Measurements from ENCODE around the gene GPD1L. TPM values are rescaled to one million over a fixed set of nuclear protein-coding genes. Genes with fewer than 3 reads are reported as not detected.

Gene GPD1L
- total RNA-seq, 3 donors from 2014 or later = 56.3 to 66.6 (median 58.3) TPM

- intact Hi-C loops (cut with DNase I; ENCODE audit: low total_unique reads) = no loop called here
- Histone ChIP-seq H3K27me3 (no peaks in the 10 kb centered on the region), H3K4me3 (no peak overlapping the region), H3K9me3 (no peaks in the 10 kb centered on the region), H3K36me3 (no peaks in the 10 kb centered on the region), H3K4me1 (no peaks in the 10 kb centered on the region), H3K27ac (no peak overlapping the region)
- DNase-seq (ENCODE audit: low spot score in 2 of 2) = no peak
- TF ChIP-seq POLR2A (IDR thresholded peaks at IDR 0.05) = no peak
Observed at GRCh38 chr3:32084870-32085269, 21.6 kb upstream of the GPD1L start.

DNA sequence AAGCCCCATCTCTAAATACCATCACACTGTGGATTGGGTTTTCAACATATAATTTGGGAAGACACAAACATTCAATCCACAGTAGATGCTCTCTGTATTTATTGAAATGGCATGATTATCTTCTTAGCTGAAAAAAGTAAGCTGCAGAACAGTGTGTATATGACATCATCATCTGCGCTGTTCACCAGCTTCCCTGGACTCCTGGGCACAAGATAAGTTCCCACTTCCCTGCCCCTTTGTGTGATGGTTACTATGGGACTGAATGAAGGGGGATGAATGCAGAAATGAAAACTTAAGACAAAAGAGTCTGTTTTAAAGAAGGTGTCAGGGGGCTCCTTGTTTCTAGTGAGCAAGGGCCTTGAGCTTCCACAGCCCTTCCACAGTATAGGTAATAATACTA is 20.0 kb upstream of the GPD1L start:
- Histone ChIP-seq H3K36me3 (no peaks in the 10 kb centered on the region), H3K9me3 (no peaks in the 10 kb centered on the region), H3K27ac (no peak overlapping the region), H3K4me3 (no peak overlapping the region), H3K27me3 (no peaks in the 10 kb centered on the region), H3K4me1 (no peaks in the 10 kb centered on the region)
- TF ChIP-seq CTCF (IDR thresholded peaks at IDR 0.05) (no peak), POLR2AphosphoS5 (IDR thresholded peaks at IDR 0.05) (no peak), POLR2A (IDR thresholded peaks at IDR 0.05) (no peak)
- intact Hi-C loops (cut with DNase I; ENCODE audit: low total_unique reads) = no loop called here
- no peak for DNase-seq (ENCODE audit: low spot score in 2 of 2)

DNA sequence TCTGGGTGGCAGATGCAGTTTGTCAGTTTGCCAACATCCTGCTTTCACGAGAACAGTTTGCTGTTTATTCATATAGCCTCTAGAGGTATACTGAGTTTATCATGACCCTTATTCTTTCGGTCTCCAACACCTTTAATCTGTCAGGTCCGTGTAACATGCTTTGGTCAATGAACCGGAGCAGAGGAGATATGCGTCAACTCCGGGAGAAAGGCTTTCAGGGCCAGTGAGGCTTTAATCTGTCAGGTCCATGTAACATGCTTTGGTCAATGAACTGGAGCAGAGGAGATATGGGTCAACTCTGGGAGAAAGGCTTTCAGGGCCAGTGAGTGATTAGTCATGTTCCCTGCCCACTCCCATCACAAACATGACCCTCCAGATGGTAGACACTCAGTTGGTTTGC is 16.9 kb upstream of the GPD1L start:
- Histone ChIP-seq H3K27me3 (no peaks in the 10 kb centered on the region), H3K4me3 (no peak overlapping the region), H3K9me3 (no peaks in the 10 kb centered on the region), H3K36me3 (no peaks in the 10 kb centered on the region), H3K4me1 (no peaks in the 10 kb centered on the region), H3K27ac (no peak overlapping the region)
- no peak for DNase-seq (ENCODE audit: low spot score in 2 of 2)
- intact Hi-C loops (cut with DNase I; ENCODE audit: low total_unique reads) = no loop called here
- no peak for TF ChIP-seq CTCF (IDR thresholded peaks at IDR 0.05)
- TF ChIP-seq POLR2A (IDR thresholded peaks at IDR 0.05) = no peak
- TF ChIP-seq POLR2AphosphoS5 (IDR thresholded peaks at IDR 0.05) = no peak

- Histone ChIP-seq H3K36me3 (no peaks in the 10 kb centered on the region), H3K9me3 (no peaks in the 10 kb centered on the region), H3K27me3 (no peaks in the 10 kb centered on the region), H3K4me3 (no peak overlapping the region), H3K27ac (no peak overlapping the region), H3K4me1 (no peaks in the 10 kb centered on the region)
- TF ChIP-seq POLR2A (IDR thresholded peaks at IDR 0.05) (no peak), CTCF (IDR thresholded peaks at IDR 0.05) (no peak), POLR2AphosphoS5 (IDR thresholded peaks at IDR 0.05) (no peak)
- intact Hi-C loops (cut with DNase I; ENCODE audit: low total_unique reads) = loop anchor here (5.0 kb wide), 1 partner anchor 936 kb away; no protein-coding TSS in a partner anchor
- DNase-seq (ENCODE audit: low spot score in 2 of 2) = no peak
Observed at GRCh38 chr3:32093204-32093603, 13.2 kb upstream of the GPD1L start.

DNA sequence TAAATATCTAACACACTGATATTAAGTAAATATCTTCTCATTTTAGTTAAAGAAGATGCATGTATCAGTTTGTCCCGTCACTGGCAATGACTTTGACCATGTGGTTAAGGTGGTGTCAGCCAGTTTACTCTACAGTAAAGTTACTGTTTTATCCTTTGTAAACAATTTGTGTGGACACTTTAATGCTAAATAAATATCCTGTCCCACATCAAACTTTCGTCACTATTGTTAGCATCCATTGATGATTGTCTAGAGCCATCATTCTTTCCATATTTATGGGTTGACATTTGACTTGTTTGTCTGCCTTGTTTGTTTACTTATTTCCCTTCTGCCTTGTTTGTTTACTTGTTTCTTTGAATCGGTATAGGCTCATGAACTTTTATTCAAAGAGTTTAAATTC is 11.0 kb upstream of the GPD1L start:
- Histone ChIP-seq H3K9me3 (no peaks in the 10 kb centered on the region), H3K4me1 (no peaks in the 10 kb centered on the region), H3K27me3 (no peaks in the 10 kb centered on the region), H3K27ac (no peak overlapping the region), H3K36me3 (no peaks in the 10 kb centered on the region), H3K4me3 (no peak overlapping the region)
- intact Hi-C loops (cut with DNase I; ENCODE audit: low total_unique reads) = no loop called here
- TF ChIP-seq POLR2AphosphoS5 (IDR thresholded peaks at IDR 0.05) (no peak), POLR2A (IDR thresholded peaks at IDR 0.05) (no peak)
- no peak for DNase-seq (ENCODE audit: low spot score in 2 of 2)

DNA sequence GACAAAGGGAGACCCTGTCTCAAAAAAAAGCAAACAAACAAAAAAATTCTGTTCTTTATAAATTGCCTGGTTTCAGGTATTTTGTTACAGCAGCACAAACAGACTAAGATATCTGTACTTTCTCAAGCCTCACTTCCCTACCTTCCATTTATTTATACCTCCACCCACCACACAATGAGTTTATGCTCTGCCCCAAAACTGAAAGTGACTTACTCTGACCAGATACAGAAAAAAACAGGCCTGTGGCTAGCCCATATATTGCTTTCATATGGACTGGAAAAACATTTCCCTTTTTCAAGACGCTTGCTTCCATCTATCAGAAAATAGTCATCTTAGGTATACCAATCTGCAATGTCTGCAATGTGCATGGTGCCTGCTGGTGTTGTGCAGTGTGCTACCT is 8.7 kb upstream of the GPD1L start:
- H3K4me1 ChIP-seq = no peaks in the 10 kb centered on the region
- TF ChIP-seq POLR2A (IDR thresholded peaks at IDR 0.05) (no peak), CTCF (IDR thresholded peaks at IDR 0.05) (no peak), POLR2AphosphoS5 (IDR thresholded peaks at IDR 0.05) (no peak)
- H3K27me3 ChIP-seq = no peaks in the 10 kb centered on the region
- DNase-seq (ENCODE audit: low spot score in 2 of 2) = no peak
- no peak overlapping the region for H3K27ac ChIP-seq
- peaks cover 9 to 18% of the 10 kb centered on the region in 2 donors for H3K9me3 ChIP-seq
- intact Hi-C loops (cut with DNase I; ENCODE audit: low total_unique reads) = no loop called here
- H3K4me3 ChIP-seq = no peak overlapping the region
- H3K36me3 ChIP-seq = no peaks in the 10 kb centered on the region
